ENCODE measurements around the gene LFNG.

The LFNG gene

GRCh38 chr7:2501947-2502646 lies 17.5 kb upstream of the LFNG start:
- DNase-seq (ENCODE audit: low read depth in 1 of 2, low spot score in 1 of 2), result no peak

GRCh38 chr7:2502647-2502966 lies 17.0 kb upstream of the LFNG start:
- no peak for DNase-seq (ENCODE audit: low read depth in 1 of 2, low spot score in 1 of 2)

- DNase-seq (ENCODE audit: low read depth in 1 of 2, low spot score in 1 of 2), result no peak
These were observed 16.3 kb upstream of the LFNG start for GRCh38 chr7:2503056-2503941.

- DNase-seq (ENCODE audit: low read depth in 1 of 2, low spot score in 1 of 2), result no peak
These were observed 15.3 kb upstream of the LFNG start for GRCh38 chr7:2504128-2504888.

GRCh38 chr7:2504889-2505375 lies 14.6 kb upstream of the LFNG start:
- no peak for DNase-seq (ENCODE audit: low read depth in 1 of 2, low spot score in 1 of 2)

- DNase-seq (ENCODE audit: low read depth in 1 of 2, low spot score in 1 of 2), result no peak
These were observed 14.2 kb upstream of the LFNG start for GRCh38 chr7:2505401-2505800.

- DNase-seq (ENCODE audit: low read depth in 1 of 2, low spot score in 1 of 2), result no peak
These were observed 12.2 kb upstream of the LFNG start for GRCh38 chr7:2507208-2507916.

GRCh38 chr7:2507917-2508306 lies 11.7 kb upstream of the LFNG start:
- DNase-seq (ENCODE audit: low read depth in 1 of 2, low spot score in 1 of 2), result no peak

GRCh38 chr7:2508327-2509215 lies 11.0 kb upstream of the LFNG start:
- peak; percentile 56 to 64 for DNase-seq (ENCODE audit: low read depth in 1 of 2, low spot score in 1 of 2)

- no peak for DNase-seq (ENCODE audit: low read depth in 1 of 2, low spot score in 1 of 2)
These were observed 10.2 kb upstream of the LFNG start for GRCh38 chr7:2509298-2509906.

GRCh38 chr7:2510130-2510776 lies 9.3 kb upstream of the LFNG start:
- DNase-seq (ENCODE audit: low read depth in 1 of 2, low spot score in 1 of 2), result no peak

- DNase-seq (ENCODE audit: low read depth in 1 of 2, low spot score in 1 of 2), result no peak
These were observed 8.4 kb upstream of the LFNG start for GRCh38 chr7:2510909-2511768.

- DNase-seq (ENCODE audit: low read depth in 1 of 2, low spot score in 1 of 2), result no peak
These were observed 7.8 kb upstream of the LFNG start for GRCh38 chr7:2511769-2512168.

GRCh38 chr7:2512179-2512661 lies 7.4 kb upstream of the LFNG start:
- no peak for DNase-seq (ENCODE audit: low read depth in 1 of 2, low spot score in 1 of 2)

- no peak for DNase-seq (ENCODE audit: low read depth in 1 of 2, low spot score in 1 of 2)
These were observed 6.9 kb upstream of the LFNG start for GRCh38 chr7:2512713-2513112.

- DNase-seq (ENCODE audit: low read depth in 1 of 2, low spot score in 1 of 2), result no peak
These were observed 5.9 kb upstream of the LFNG start for GRCh38 chr7:2513702-2514101.

GRCh38 chr7:2514473-2515423 lies 4.8 kb upstream of the LFNG start:
- no peak for DNase-seq (ENCODE audit: low read depth in 1 of 2, low spot score in 1 of 2)
